NCI-H345 (cell line): ENCODE measurements around the gene CEL.
A peak's percentile ranks its signal among the peaks of the same experiment; 100 is the strongest.

Experiments
- DNase-seq: peaks from one replicate; lab custom pipeline; 2025; lab: John Stamatoyannopoulos, UW

CEL gene

DNA sequence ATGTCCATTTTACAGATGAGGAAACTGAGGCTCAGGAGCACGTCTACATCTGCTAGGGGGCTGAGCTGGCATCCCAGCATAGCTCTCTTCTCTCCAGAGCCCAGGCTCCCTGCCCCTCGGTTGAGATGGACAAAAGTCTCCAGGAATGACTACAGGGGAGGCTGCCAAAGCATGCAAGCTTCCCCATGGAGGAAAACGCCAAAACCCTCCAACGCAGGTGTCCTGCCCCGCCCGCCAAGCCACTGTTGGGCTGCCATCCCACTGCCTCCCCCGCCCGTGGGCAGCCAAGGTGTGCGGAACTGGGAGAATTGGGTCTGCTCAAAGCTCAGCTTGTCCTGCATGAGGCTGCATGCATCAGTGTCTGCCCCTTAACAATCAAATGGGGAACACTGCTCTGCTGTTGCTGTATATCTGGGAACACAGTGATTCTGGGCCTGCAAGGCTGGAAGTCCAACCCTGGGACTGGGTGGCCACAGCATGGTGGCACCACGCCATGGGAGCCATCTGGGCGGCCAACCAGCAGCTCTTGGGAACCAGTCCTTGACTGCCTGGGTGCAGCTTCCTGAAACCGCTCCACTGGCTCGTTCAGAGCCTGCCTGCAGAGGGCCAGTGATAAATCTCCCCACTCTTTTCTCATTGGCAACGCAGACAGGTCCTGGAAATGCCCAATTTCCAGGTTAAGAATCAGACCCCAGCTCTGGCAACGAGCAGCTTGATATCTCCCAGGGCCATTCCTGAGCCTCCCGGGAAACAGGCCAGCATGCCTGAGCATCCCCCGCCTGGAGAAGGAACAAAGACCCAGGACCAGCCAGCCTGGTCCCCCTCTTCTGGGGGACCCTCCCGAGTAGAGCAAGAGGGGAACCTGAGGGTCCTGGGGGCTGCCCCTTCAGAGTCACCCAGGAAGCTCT is 55.7 kb downstream of the CEL start:
- DNase-seq, result no peak

DNA sequence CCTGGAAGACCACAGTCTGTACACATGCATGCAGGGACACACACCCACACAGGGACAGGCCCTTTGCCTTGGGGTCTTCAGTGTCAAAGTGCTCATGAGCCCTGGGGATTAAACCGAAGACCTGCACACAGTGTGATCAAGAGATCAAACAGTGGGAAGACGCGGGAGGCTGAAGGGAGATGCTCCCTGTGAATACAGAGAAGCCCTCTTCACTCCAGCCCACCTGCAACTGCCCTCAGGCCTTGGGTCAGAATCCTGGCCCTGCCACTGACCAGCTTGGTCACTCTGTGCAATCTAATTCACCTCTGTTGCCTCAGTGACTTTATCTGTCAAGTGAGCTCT is 56.4 kb downstream of the CEL start:
- DNase-seq, result no peak

DNA sequence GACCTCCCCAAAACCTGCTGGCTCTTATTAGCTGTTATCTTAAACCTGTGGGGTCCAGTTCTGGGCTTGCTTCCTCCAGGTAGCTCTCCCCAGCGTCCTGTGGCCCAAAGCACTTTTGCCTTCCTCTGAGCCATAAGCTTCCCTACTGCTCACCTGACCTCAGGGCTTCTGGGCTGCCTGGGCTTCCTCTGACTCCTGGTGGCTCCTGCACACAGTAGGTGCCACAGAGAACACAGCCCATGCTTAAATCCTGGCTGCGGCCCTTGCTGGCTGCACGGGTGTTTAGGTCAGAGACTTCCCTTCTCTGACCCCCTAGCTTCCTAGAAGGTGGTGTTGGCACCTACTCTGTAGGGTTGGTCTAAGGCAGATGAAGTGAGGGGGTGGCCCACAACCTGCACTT is 56.8 kb downstream of the CEL start:
- no peak for DNase-seq

DNA sequence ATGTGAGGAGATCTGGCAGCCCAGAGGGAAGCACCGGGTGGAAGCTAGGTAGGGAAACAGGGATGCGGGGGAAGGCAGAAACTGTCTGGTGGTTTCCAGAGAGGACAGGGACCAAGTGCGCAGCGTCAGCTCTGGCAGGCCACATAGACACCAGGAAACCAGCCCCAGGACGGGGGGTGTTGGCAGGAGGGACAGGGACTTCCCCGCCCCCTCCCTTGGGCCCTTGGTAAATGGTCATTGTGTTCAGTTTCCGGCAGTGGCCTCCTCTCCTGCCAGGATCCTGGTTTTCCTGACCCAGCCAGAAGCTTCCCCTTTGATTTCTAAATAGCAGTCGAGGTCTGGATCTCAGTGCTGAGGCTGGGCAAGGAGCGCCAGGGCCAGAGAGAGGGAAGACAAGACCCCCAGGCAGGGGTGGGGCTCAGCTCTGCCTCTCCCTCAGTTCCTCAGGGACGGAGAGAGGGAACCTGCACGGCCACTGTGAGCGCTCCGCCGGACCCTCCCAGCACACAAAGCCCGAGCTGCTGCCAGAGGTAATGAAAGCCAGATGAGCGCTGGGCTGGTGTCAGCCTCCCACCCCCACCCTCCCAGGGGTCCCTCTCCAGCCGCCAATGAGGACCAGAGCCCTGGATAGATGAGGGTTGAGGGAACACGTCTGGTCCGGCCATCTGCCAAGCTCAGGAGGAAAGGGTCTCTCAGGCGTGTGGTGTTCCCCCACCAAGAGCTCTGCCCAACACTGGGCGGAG is 57.5 kb downstream of the CEL start:
- DNase-seq, result no peak

DNA sequence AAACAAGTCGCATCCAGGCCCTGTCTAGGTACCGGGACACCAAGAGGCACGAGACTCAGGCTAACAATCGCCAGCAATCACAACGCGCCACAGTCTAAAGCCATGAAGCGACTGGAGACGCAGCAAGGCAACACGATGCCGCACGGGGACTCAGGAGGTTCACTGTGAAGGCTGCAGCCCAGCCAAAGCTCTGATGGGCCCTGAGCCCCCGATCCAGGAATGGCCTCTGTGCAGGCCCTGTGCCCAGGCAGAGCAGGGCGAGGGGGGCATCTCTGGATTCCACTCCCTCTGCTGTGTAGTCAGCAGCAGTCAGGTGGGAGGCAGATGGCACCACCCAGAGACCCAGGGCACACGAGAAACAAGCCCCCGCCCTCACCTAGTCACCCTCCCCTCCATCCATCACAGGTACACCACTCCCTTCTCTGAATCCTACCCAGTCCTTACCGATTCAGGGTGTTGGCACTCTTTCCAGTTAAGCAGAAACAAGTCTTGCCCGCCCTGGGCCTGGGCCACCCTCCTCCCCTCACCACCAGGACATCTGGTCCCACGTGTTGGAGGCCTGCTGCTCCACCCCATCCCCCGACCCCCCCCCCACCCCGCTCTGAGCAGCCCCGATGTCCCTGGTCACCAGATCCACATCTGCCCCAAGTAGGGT is 58.2 kb downstream of the CEL start:
- DNase-seq, result no peak

DNA sequence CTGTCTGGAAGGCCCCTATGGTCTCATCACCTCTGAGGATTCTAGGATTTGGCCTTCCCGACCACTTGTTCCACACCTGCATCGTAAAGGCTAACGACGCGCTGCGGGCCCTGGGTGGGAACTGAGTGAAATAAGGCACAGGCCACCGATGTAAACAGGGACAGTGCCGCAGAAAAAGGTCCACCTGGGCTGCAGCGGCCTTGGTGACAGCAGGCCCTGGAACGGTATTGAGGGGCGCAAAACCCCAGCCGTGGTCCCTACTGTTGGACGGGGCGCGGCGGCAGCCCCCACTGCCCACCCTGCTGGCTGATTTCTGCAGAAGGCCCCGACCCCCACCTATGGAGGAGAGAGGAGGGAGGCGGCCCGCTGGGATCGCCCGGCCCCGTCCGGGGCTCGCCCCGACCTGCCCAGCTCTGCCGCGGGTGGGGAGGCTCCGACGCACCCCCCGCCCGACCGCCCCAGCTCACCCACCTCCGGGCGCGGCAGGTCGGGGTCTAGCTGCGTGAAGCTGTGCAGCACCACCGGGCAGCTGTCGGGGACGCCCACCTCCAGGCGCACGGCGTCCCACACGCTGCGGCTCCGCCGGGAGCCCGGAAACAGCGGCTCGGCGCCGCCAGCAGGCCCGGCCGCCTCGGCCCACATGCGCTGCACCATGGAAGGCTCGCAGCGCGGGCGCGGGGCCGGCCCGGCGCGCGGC is 58.9 kb downstream of the CEL start:
- DNase-seq, result peak; percentile 35
